Nephron (organoid): ENCODE data around the gene THSD4.

Experiments used
- H3K27ac Mint-ChIP-seq, 3 experiments: 2 replicates each; pipeline ENCODE4 v1.8.0; 2020; ENCODE audit warnings: mixed read lengths in 3 of 3, mild to moderate bottlenecking in 2 of 3, moderate library complexity in 1 of 3
- H3K27me3 Mint-ChIP-seq: 2 replicates; pipeline ENCODE4 v1.8.0; 2021; ENCODE audit warnings: low read depth, mild to moderate bottlenecking, moderate library complexity, mixed read lengths
- H3K36me3 Mint-ChIP-seq: 2 replicates; pipeline ENCODE4 v1.8.0; 2020; ENCODE audit warnings: low read depth, mixed read lengths
- H3K4me1 Mint-ChIP-seq: 2 replicates; pipeline ENCODE4 v1.8.0; 2020; ENCODE audit warnings: mixed read lengths
- H3K4me3 Mint-ChIP-seq, 3 experiments: 2 replicates each; pipeline ENCODE4 v1.8.0; 2020; ENCODE audit warnings: mild to moderate bottlenecking in 3 of 3, mixed read lengths in 3 of 3, moderate library complexity in 2 of 3
- H3K9me3 Mint-ChIP-seq: 2 replicates; pipeline ENCODE4 v1.8.0; 2020; ENCODE audit warnings: mixed read lengths
- CTCF ChIP-seq, 3 experiments: fragments of 200-600 bp; sonication (generic); IDR thresholded peaks; one replicate each; pipeline ENCODE4 v1.5.0; 2021; ENCODE audit warnings: antibody characterized with exemption in 3 of 3; ENCODE audit not compliant: unreplicated experiment in 3 of 3

THSD4 gene

GRCh38 chr15:71336671-71337070 is 221.4 kb downstream of the THSD4 start:
- peak overlapping the region; percentile 7 to 73 (median 41) for H3K27ac Mint-ChIP-seq
- H3K9me3 Mint-ChIP-seq: no peaks in the 10 kb centered on the region
- H3K27me3 Mint-ChIP-seq: peaks cover 3% of the 10 kb centered on the region
- no peak overlapping the region for H3K4me3 Mint-ChIP-seq
- H3K4me1 Mint-ChIP-seq: peaks cover 65% of the 10 kb centered on the region
- no peak for TF ChIP-seq CTCF (IDR thresholded peaks at IDR 0.05; ENCODE audit: unreplicated experiment in 3 of 3)
- no peaks in the 10 kb centered on the region for H3K36me3 Mint-ChIP-seq

GRCh38 chr15:71337197-71337845 is 222.1 kb downstream of the THSD4 start:
- Mint-ChIP-seq H3K27me3 (peaks cover 3% of the 10 kb centered on the region), H3K36me3 (no peaks in the 10 kb centered on the region), H3K4me3 (no peak overlapping the region), H3K9me3 (no peaks in the 10 kb centered on the region), H3K4me1 (peaks cover 65% of the 10 kb centered on the region), H3K27ac (peak overlapping the region; percentile 7 to 73 (median 41))
- no peak for TF ChIP-seq CTCF (IDR thresholded peaks at IDR 0.05; ENCODE audit: unreplicated experiment in 3 of 3)

- Mint-ChIP-seq H3K9me3 (no peaks in the 10 kb centered on the region), H3K27ac (peak overlapping the region; percentile 15 to 44 (median 31)), H3K4me1 (peaks cover 59% of the 10 kb centered on the region), H3K36me3 (no peaks in the 10 kb centered on the region), H3K27me3 (peaks cover 3% of the 10 kb centered on the region), H3K4me3 (no peak overlapping the region)
- no peak for TF ChIP-seq CTCF (IDR thresholded peaks at IDR 0.05; ENCODE audit: unreplicated experiment in 3 of 3)
Measured at GRCh38 chr15:71338265-71338664, 223.0 kb downstream of the THSD4 start.

- TF ChIP-seq CTCF (IDR thresholded peaks at IDR 0.05; ENCODE audit: unreplicated experiment in 3 of 3): no peak
- Mint-ChIP-seq H3K27ac (peak overlapping the region in 2 of 3 experiments; percentile 31 to 44), H3K9me3 (no peaks in the 10 kb centered on the region), H3K27me3 (peaks cover 3% of the 10 kb centered on the region), H3K36me3 (no peaks in the 10 kb centered on the region), H3K4me1 (peaks cover 52% of the 10 kb centered on the region), H3K4me3 (no peak overlapping the region)
Measured at GRCh38 chr15:71338827-71339542, 223.7 kb downstream of the THSD4 start.

- H3K4me1 Mint-ChIP-seq: peaks cover 25% of the 10 kb centered on the region
- no peak overlapping the region for H3K4me3 Mint-ChIP-seq
- H3K9me3 Mint-ChIP-seq: no peaks in the 10 kb centered on the region
- H3K27me3 Mint-ChIP-seq: peaks cover under 1% of the 10 kb centered on the region
- H3K36me3 Mint-ChIP-seq: no peaks in the 10 kb centered on the region
- TF ChIP-seq CTCF (IDR thresholded peaks at IDR 0.05; ENCODE audit: unreplicated experiment in 3 of 3): no peak
- H3K27ac Mint-ChIP-seq: no peak overlapping the region
Measured at GRCh38 chr15:71341811-71342550, 226.7 kb downstream of the THSD4 start.
